Stimulated activated naive CD8-positive, alpha-beta T cell treated with anti-CD3 and anti-CD28 coated beads, Interleukin-15, Interleukin-2, amounts not matched to agents 100 ng/mL and 50 ng/mL, for 24 hours (primary cell): ENCODE results near the gene TNFRSF13B.
"Not testable (repeated sequence)": the region's sequence is repeated elsewhere in the genome, so short reads cannot be mapped to it uniquely, and the experiment has no call there.

Experiments used
- H3K27ac Mint-ChIP-seq: one replicate; pipeline ENCODE4 v1.8.0; 2021; ENCODE audit warnings: mild to moderate bottlenecking, mixed read lengths
- H3K27me3 Mint-ChIP-seq: one replicate; pipeline ENCODE4 v1.8.0; 2021; ENCODE audit warnings: mixed read lengths
- H3K36me3 Mint-ChIP-seq: one replicate; pipeline ENCODE4 v1.8.0; 2021; ENCODE audit warnings: low read depth, mixed read lengths
- H3K4me1 Mint-ChIP-seq: one replicate; pipeline ENCODE4 v1.8.0; 2021; ENCODE audit warnings: low read depth, mixed read lengths
- H3K4me3 Mint-ChIP-seq: one replicate; pipeline ENCODE4 v1.8.0; 2021; ENCODE audit warnings: mild to moderate bottlenecking, mixed read lengths
- H3K9me3 Mint-ChIP-seq: one replicate; pipeline ENCODE4 v1.8.0; 2021; ENCODE audit warnings: mixed read lengths

The TNFRSF13B gene

GRCh38 chr17:17011043-17011907, 39.4 kb upstream of the TNFRSF13B start:
- not testable (repeated sequence) for H3K4me3 Mint-ChIP-seq, H3K27ac Mint-ChIP-seq, H3K9me3 Mint-ChIP-seq, H3K27me3 Mint-ChIP-seq, H3K36me3 Mint-ChIP-seq
- peaks cover 15% of the 10 kb centered on the region for H3K4me1 Mint-ChIP-seq

GRCh38 chr17:17010545-17011034, 38.7 kb upstream of the TNFRSF13B start:
- not testable (repeated sequence) for H3K27me3 Mint-ChIP-seq, H3K4me1 Mint-ChIP-seq, H3K36me3 Mint-ChIP-seq, H3K27ac Mint-ChIP-seq, H3K4me3 Mint-ChIP-seq, H3K9me3 Mint-ChIP-seq

GRCh38 chr17:17009972-17010371, 38.1 kb upstream of the TNFRSF13B start:
- not testable (repeated sequence) for H3K27ac Mint-ChIP-seq, H3K9me3 Mint-ChIP-seq, H3K4me3 Mint-ChIP-seq, H3K4me1 Mint-ChIP-seq, H3K27me3 Mint-ChIP-seq, H3K36me3 Mint-ChIP-seq

- not testable (repeated sequence) for H3K36me3 Mint-ChIP-seq, H3K4me3 Mint-ChIP-seq, H3K27ac Mint-ChIP-seq, H3K4me1 Mint-ChIP-seq, H3K27me3 Mint-ChIP-seq, H3K9me3 Mint-ChIP-seq
Observed at GRCh38 chr17:17008621-17009397, 36.9 kb upstream of the TNFRSF13B start.

- not testable (repeated sequence) for H3K4me1 Mint-ChIP-seq, H3K27me3 Mint-ChIP-seq, H3K4me3 Mint-ChIP-seq, H3K36me3 Mint-ChIP-seq, H3K27ac Mint-ChIP-seq, H3K9me3 Mint-ChIP-seq
Observed at GRCh38 chr17:17007891-17008290, 36.0 kb upstream of the TNFRSF13B start.

- H3K9me3 Mint-ChIP-seq, H3K27ac Mint-ChIP-seq, H3K4me1 Mint-ChIP-seq, H3K36me3 Mint-ChIP-seq, H3K27me3 Mint-ChIP-seq, H3K4me3 Mint-ChIP-seq: not testable (repeated sequence)
Observed at GRCh38 chr17:17004997-17005614, 33.2 kb upstream of the TNFRSF13B start.

GRCh38 chr17:17004251-17004996, 32.5 kb upstream of the TNFRSF13B start:
- no peaks in the 10 kb centered on the region for H3K27me3 Mint-ChIP-seq
- H3K4me1 Mint-ChIP-seq, result no peaks in the 10 kb centered on the region
- H3K27ac Mint-ChIP-seq, result no peak overlapping the region
- no peaks in the 10 kb centered on the region for H3K9me3 Mint-ChIP-seq
- no peak overlapping the region for H3K4me3 Mint-ChIP-seq
- H3K36me3 Mint-ChIP-seq, result no peaks in the 10 kb centered on the region

GRCh38 chr17:17002731-17003715, 31.1 kb upstream of the TNFRSF13B start:
- H3K27me3 Mint-ChIP-seq, H3K4me3 Mint-ChIP-seq, H3K36me3 Mint-ChIP-seq, H3K4me1 Mint-ChIP-seq, H3K27ac Mint-ChIP-seq, H3K9me3 Mint-ChIP-seq: not testable (repeated sequence)

GRCh38 chr17:17001874-17002520, 30.1 kb upstream of the TNFRSF13B start:
- Mint-ChIP-seq H3K4me1 (no peaks in the 10 kb centered on the region), H3K9me3 (no peaks in the 10 kb centered on the region), H3K27ac (no peak overlapping the region), H3K36me3 (no peaks in the 10 kb centered on the region), H3K27me3 (no peaks in the 10 kb centered on the region), H3K4me3 (no peak overlapping the region)

GRCh38 chr17:17001076-17001777, 29.3 kb upstream of the TNFRSF13B start:
- no peaks in the 10 kb centered on the region for H3K9me3 Mint-ChIP-seq
- no peak overlapping the region for H3K4me3 Mint-ChIP-seq
- no peak overlapping the region for H3K27ac Mint-ChIP-seq
- no peaks in the 10 kb centered on the region for H3K4me1 Mint-ChIP-seq
- H3K36me3 Mint-ChIP-seq, result no peaks in the 10 kb centered on the region
- no peaks in the 10 kb centered on the region for H3K27me3 Mint-ChIP-seq

GRCh38 chr17:16999931-17000625, 28.2 kb upstream of the TNFRSF13B start:
- Mint-ChIP-seq H3K27ac (no peak overlapping the region), H3K9me3 (no peaks in the 10 kb centered on the region), H3K27me3 (no peaks in the 10 kb centered on the region), H3K36me3 (no peaks in the 10 kb centered on the region), H3K4me1 (no peaks in the 10 kb centered on the region), H3K4me3 (no peak overlapping the region)

- Mint-ChIP-seq H3K4me3 (no peak overlapping the region), H3K9me3 (no peaks in the 10 kb centered on the region), H3K4me1 (no peaks in the 10 kb centered on the region), H3K27me3 (no peaks in the 10 kb centered on the region), H3K27ac (no peak overlapping the region), H3K36me3 (no peaks in the 10 kb centered on the region)
Observed at GRCh38 chr17:16997514-16998429, 25.9 kb upstream of the TNFRSF13B start.
